IPS DF 4.7 (cell line): ENCODE results near the gene C16orf92.
"Not testable (repeated sequence)": the region's sequence is repeated elsewhere in the genome, so short reads cannot be mapped to it uniquely, and the experiment has no call there.

Experiments
- DNase-seq: peaks from one replicate; pipeline ENCODE4 v3.0.0-alpha.2; 2013; ENCODE audit warnings: low spot score; ENCODE audit errors: extremely low read depth

The C16orf92 gene

DNA sequence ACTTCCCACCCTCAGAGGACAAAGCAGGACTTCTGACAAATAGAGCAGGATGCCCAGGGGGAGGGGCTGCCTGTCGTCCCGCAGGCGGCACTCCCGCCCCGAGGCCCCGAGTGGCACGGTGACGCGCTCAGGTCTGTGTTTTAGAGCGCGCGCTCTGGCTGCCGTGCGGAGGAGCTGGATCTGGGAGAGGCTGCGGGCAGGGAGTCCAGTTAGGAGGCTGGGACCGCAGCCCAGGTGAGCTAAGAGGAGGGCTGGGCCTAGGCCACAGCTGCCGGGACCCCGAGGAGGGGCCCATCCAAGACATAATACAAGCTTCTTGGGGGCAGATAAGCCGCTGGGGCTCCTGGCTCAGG, 18.6 kb upstream of the C16orf92 start:
- no peak for DNase-seq

DNA sequence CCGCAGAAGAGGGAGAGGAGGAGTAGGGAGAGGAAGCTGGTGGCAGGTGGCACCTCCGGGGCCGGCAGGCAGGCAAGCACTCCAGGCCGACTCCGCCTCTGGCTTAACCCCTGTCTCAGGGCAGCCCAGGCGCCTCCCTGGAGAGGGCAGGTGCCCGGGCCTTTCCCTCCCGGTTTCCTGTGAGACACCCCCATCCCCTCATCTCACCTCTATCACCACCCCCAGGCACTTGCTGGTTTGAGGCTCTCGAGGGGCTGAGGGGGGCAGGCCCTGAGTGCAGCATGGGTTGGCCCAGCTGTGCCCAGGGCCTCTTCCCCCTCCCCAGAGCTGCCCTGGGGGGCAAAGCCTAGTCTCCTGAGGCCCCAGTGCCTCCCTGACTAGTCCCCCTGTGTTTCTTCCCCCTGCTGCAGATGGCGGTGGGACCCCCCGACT, 18.2 kb upstream of the C16orf92 start:
- no peak for DNase-seq

DNA sequence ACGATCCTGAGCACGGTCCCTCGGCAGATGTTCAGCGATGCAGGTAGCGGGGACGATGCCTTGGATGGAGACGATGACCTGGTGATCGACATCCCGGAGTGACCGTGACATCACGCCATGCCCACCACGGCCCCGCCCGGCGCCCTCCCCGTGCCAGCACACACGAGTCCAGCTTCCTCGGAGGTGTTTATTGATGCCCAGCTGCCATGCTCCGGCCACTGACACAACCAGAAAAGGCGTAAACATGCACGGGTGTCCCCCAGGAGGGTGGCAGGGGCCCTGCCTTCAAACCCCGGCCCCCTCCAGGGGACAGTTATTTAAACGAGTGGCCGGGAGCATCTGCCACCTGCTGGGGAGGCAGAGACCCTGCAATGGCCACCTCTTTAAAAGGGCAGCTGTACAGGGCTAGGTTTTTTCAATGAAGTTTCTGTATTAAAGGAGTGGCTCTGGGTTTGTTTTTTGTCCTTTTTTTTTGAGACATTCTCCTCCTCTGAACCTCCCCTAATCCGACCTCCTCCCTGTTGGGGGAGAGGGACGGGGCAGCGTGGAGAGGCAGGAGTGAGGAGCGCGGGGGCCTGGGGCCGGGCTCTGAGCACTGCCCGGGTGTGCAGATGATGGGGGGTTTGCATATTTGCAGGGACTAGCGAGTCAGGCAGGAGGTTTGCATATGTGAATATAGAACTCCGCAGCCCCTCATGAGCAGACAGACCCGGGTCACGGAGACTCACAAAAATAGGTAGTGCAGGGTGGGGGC, 17.5 kb upstream of the C16orf92 start:
- DNase-seq = no peak

DNA sequence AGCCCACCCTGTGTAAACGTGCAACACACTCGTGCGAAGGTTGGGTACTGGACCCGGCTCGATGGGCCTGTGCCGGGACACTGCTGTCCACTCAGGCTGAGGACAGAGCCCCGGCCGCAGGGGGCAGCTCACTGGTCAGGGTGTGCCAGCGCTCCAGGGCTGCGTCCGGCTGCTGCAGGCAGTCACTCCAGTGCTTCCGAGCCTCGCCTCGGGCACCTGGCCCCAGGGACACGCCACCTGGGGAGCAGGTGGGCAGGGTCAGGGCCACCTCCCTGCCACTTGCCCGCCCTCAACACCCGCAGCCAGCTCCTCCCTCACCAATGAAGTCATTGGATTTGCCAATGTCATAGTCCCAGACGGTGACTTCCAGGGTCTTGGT, 16.9 kb upstream of the C16orf92 start:
- DNase-seq = no peak

DNA sequence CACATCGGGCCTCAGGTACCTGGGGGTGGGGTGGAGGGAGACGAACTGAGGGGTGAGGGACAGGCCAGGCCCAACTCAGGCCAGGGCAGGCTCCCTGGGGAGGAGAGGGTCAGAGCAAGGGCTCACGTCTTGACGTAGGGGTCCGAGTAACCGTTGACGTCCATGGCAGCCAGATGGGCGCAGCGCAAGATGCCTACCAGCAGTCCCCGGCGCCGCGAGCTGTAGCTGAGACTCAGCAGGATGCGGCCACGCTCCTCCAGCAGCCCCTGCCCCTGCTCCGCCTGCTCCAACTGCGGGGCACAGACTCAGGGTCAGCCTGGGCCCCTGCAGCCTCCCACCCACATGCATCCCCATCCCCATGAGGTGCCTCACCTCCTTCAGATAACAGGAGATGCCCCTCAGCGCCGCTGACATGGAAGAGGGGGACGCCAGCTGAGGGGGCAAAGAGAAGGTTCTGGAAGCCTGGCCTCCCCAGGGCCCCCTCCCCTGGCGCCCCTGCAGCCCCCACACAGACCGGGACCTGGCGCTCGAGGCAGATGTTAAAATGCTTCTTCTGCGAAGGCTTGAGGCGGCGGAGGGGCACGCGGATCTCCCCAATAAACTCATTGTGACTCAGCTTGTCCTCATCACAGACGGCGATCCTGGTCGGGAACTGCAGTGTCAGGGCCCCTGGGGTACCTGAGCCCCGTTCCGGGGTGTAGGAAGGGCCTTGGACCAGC, 16.2 kb upstream of the C16orf92 start:
- no peak for DNase-seq

DNA sequence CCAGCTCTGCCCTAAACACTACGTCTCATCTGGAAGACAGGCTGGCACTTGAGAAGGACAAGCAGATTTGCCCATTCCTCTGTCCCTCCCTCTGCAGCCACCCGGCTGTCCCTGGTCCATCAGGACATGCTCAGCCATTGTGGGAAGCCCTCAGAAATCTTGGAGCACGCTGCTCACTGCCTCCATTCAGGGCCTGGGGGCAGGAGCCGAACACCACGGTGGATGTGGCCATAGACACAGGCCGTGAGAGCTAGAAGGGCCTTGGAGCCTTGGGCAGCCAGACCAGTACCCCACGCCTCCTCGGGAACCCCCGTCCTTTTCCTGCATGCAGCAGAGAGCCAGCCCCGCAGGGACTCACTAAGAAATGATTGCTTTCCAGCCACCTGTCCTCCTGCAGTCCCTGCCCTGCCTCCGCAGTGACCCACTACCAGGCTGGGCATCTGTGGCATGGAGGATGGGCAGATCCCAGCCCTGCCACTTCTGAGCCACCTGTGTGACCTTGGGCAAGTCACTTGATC, 15.6 kb upstream of the C16orf92 start:
- no peak for DNase-seq

DNA sequence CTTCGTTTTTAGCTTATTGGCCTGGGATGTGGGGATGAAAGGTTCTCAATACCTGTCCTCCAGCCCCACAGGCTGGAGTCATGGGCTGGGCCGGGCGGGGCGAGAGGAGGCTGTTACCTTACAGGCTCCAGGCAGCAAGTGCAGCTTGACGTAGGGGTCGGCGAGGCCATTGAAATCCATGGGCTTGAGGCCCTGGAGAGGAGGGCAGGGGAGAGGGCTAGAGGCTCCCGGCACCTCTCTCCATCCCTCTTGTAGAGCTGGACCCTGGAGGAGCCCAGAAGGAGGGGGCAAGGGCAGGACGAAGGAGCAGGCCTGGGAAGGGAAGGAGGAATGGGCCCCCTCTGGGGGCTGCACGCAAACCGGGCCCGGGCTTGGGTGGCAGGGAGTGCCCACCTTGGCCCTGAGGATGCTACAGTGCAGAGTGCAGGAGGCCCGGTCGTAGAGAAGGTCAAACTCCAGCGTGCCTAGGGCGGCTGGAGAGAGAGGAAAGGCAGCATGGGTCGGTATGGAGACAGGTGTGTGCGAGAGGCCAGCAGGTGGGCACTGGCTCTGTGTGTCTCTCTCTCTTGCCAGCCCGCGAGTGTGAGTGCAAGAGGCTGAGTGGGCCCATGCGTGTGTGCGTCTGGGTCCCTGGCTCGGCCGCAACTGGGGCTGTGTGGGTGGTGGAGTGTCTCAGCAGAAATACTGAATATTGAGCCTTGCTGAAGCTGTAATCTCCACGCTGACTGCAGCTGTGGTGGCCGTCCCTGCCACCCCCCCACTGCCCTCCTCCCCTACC, 13.7 kb upstream of the C16orf92 start:
- no peak for DNase-seq

DNA sequence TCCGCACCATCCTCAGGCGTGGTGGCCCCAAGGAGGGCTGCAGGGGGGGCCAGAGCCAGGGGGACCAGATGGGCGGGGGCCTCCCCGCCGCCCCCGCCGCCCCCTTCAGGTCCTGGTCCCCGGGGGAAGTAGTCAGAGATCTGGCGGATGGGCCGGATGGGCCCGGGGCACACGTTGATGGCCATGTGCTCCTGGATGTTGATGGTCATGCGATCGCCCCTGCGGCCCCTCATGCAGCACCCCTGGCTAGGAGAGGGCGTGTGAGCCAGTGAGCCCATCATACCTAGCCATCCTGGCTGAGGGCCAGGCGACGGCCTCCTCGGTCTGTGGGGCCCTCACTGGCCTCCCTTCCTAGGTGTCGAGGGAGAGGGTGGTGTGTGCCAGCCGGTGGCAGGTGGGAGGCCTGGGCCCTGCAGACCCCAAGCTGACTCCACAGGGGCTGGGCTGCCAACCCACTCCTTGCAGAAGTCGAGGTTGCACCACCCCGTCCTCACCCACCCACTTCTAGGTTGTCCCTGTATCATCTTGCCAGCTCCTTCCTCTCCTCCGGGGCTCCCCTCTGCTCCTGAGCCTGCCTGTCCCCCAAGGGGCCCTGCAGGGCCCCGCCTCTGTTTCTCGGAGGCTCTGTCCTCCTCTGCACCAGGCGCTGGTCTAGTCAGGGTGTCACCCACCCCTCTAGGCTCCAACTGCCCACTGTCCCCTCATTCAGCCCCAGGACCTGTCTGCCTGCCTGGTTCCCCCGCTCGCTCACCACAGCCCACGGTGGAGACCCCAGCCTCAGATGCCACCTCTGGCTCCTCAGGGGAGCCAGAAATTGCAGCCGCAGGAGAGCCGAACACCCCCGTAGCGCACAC, 12.8 kb upstream of the C16orf92 start:
- DNase-seq = no peak

DNA sequence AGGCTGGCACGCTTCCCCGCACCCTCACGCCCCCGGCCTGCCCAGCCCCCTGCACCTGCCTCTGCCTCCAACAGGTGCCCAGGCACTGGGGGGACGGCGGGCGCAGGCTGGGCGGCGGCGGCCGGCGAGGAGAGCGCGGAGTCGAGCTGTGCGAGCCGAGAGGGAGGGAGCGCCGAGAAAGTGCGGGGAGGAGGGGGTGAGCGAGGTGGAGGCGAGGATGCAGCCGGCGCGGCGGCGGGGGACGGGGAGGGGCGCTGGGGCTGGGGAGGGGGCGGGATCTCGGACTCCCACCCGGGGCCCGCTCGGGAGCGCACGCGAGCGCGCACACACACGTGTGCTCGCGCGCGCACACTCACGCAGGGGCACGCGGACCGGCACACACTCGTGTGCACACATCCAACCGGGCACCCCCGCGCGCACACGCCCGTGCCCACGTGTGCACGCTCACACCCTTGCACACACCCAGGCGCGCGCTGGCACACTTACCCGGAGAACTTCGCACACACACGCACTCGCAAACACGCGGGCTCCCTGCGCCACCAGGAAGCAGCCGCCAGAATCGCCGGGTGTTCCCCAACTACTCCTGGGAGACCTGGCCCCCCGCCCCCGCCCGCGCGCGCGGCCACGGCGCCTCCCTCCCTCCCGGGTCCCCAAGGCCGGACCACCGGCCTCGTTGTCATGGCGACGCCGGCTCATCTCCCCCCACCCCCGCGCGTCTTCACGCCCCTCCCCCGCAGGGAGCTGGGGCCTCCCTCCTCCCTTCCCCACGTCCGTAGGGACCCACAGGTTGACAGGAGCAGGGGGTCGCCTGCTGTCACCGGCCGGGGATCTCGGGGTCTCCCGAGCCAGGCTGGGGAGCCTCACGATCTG, 11.9 kb upstream of the C16orf92 start, which contains the start of gene DOC2A:
TSS of gene DOC2A (minus strand) at position 184 of the 870 bp plus-strand sequence. CDS start 805 bp downstream, outside the sequence.
- no peak for DNase-seq

DNA sequence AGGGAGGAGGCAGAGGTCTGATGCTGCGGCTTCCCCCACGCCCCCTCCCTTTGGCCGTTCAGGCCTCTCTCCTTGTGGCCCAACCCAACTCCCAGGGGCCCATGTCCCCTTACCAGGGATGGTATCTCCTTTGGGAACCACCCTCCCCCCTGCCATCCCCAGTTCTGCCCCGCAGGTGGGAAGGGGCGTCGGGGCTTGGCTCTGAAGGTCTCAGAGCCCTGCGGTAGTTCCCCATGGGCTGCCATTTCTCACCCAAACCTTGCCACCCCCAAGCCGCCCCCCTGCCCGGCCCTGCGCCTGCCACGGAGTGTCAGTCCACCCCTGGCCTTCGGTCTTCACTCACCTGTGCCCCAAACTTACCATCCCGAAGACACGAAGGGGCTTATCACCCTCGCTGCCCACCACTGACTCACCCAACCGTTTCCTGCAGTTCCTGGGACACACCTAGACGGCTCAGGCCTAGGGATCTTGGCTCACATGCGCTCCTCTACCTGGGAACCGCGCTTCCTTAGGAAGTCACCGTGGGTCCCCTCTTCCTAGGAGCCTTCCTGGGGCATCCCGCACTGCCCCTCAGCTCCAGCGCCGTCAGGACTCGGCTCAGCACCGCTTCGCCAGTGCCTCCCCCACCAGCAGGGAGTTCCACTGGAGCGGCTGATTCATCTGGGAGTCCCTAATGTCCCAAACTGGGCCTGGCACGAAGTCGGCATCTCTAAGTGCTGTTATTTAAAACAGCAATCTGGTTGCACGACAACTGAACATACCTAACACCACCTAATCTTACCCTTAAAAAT, 11.1 kb upstream of the C16orf92 start:
- DNase-seq = no peak

DNA sequence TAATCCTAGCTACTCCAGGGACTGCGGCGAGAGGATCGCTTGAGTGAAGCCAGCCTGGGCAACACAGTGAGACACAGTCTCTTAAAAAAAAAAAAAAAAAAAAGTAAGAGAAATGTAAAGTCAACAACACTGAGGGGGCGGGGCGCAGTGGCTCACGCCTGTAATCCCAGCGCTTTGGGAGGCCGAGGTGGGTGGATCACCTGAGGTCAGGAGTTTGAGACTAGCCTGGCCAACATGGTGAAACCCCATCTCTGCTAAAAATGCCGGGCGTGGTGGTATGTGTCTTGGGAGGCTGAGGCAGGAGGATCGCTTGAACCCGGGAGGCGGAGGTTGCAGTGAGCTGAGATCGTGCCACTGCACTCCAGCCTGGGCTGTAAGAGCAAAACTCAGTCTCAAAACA, 10.4 kb upstream of the C16orf92 start:
- DNase-seq = not testable (repeated sequence)

DNA sequence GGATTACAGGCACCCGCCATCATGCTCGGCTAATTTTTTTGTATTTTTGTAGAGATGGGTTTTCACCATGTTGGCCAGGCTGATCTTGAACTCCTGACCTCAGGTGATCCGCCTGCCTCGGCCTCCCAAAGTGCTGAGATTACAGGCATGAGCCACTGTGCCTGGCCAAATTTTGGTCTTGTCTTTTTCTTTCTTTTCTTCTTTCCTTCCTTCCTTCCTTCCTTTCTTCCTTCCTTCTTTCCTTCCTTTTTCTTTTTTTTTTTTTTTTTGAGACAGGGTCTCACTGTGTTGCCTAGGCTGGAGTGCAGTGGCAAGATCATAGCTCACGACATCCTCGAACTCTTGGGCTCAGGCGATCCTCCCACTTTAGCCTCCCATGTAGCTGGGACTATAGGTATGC, 7.5 kb upstream of the C16orf92 start:
- not testable (repeated sequence) for DNase-seq

DNA sequence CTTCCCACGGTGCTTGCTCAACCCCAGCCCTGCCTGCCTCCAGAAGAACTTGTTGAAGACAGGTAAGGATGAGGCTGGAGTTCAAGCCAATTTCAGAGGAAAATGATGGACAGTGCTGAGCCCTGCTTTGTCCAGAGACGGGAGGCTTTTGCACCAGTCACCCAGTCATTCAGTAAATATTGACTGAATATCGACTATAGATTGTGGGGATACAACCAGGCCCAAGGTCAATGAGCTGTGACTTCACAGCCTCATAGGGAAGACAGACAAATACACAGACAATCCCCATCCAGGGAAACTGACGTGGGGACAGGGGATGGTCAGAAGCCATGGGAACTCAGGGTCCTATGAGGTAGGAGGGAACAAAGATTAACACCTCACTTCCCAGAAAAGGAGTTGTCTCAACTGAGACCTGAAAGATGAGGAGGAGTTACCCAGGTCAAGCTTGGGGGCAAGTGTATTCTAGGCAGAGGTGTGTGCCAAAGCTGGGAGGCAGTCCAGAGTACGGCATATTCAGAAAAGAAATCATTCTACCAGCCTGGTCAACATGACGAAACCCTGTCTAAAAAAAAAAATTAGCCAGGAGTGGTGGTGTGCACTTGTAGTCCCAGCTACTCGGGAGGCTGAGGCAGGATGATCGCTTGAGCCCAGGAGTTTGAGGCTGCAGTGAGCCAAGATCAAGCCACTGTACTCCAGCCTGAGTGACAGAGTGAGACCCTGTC, 6.3 kb upstream of the C16orf92 start:
- DNase-seq = no peak

DNA sequence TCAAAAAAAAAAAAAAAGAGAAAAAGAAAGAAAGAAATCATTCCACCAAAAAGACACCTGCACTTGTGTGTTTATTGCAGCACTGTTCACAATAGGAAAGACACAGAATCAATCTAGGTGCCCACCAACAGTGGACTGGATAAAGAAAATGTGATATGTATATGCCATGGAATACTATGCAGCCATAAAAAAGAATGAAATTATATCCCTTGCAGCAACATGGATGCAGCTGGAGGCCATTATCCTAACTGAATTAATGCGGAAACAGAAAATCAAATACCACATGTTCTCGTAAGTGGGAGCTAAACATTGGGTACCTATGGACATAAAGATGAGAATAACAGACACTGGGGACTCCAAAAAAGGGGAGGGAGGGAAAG, 5.7 kb upstream of the C16orf92 start:
- DNase-seq = no peak

DNA sequence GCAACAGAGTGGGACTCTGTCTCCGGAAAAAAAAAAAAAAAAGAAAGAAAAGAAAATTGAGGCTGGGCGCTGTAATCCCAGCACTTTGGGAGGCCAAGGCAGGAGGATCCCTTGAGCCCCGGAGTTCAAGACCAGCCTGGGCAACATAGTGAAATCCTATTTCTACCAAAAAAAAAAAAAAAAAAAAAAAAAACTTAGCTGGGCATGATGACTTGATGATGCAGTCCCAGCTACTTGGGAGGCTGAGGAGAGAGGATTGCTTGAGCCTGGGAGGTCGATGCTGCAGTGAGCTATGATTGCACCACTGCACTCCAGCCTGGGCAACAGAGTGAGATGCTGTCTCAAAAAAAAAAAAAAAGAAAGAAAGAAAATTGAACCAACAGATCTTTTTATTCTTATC, 5.1 kb upstream of the C16orf92 start:
- DNase-seq = not testable (repeated sequence)

DNA sequence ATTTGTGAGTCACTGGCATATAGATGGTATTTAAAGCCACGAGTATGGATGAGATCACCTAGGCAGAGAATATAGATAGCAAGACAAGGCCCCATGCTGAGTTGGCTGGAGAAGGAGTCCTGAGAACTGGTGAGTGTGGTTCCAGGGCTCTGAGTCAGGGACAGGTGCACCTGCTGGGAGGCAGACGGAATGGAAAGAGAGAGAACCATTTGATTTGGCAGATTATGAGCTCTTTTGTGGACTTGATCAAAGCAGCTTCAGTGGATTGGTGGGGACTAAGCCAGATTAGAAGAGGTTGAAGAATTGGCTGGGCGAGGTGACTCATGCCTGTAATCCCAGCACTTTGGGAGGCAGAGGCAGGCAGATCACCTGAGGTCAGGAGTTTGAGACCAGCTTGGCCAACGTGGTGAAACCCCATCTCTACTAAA, 4.3 kb upstream of the C16orf92 start:
- DNase-seq = no peak

DNA sequence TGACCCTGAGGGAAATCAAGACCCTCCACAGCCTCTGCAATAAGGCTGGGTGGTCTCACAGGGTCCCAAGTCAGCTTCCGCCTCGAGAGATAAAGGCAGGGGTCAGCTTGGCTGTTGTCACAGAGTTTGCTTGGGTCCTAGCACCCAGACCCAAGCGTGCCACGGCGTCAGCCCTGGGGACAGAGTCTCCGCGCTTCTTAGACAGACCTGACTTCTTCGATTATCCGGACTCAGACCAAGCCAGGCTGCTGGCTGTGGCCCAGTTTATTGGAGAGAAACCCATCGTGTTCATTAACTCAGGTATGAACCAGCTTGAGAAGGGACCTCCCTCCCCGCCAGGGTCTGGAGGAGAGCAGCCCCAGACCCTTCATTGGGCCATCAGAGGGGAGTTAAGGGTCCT, 588 bp downstream of the C16orf92 start:
- DNase-seq = no peak

DNA sequence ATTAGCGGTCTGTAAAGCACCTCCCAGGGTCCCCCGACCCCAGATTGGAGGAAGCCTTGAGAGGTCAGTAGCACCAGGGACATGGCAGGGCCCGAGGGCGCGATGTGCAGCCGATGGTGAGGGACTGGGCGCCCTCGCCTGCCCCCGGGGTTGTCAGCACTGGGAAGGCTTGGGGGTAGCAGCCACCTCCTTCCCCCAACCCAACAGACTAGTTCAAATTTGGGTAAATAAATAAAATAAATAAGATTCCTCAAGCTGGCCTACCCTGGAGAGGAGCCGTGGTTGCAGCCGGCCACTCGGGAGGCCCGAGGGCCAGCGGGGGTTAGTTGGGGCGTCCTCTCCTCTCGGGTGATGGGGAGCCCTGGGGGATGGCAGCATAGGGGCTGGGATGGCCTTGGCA, 1.5 kb downstream of the C16orf92 start:
- no peak for DNase-seq

DNA sequence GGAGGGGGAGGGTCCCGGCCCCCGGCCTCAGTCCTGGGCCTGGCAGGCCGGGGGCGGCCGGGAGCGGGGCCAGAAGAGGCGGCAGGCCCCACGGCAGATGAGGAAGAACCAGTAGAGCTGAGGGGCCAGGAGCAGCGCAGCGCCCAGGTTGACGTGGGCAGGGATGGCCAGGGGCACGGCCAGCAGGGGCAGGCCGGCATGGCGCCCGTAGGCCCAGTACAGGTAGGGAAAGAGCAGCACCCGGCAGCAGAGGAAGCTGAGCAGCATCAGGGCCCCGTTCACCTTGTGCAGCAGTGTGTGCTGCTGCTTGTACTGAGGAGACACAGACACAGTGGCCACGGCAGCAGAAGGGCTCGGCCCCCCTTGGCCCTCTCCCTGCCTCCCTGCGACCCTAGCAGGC, 2.2 kb downstream of the C16orf92 start:
- DNase-seq = no peak
